GM19438 (cell line): ENCODE results near the gene SHH.
"Not testable (repeated sequence)": the region's sequence is repeated elsewhere in the genome, so short reads cannot be mapped to it uniquely, and the experiment has no call there.

Source experiments
- ATAC-seq: cut with Tn5 transposase; IDR thresholded peaks from one replicate; pipeline ENCODE4 v1.9.1; 2021; ENCODE audit warnings: low read depth; ENCODE audit not compliant: unreplicated experiment

Gene SHH

GRCh38 chr7:155843426-155844018 lies 31.3 kb upstream of the SHH start:
- ATAC-seq = no peak

GRCh38 chr7:155842496-155843265 lies 30.4 kb upstream of the SHH start:
- no peak for ATAC-seq

- no peak for ATAC-seq
Measured at GRCh38 chr7:155840909-155841308, 28.6 kb upstream of the SHH start.

GRCh38 chr7:155840262-155840885 lies 28.1 kb upstream of the SHH start:
- ATAC-seq = no peak

GRCh38 chr7:155839461-155839860 lies 27.2 kb upstream of the SHH start:
- ATAC-seq = no peak

GRCh38 chr7:155838312-155838711 lies 26.0 kb upstream of the SHH start:
- not testable (repeated sequence) for ATAC-seq

GRCh38 chr7:155837126-155837479 lies 24.8 kb upstream of the SHH start:
- no peak for ATAC-seq

- no peak for ATAC-seq
Measured at GRCh38 chr7:155836216-155837125, 24.2 kb upstream of the SHH start.

GRCh38 chr7:155835446-155836215 lies 23.4 kb upstream of the SHH start:
- ATAC-seq = no peak

GRCh38 chr7:155834486-155835048 lies 22.3 kb upstream of the SHH start:
- ATAC-seq = no peak

GRCh38 chr7:155833651-155834050 lies 21.4 kb upstream of the SHH start:
- ATAC-seq = no peak

- ATAC-seq = no peak
Measured at GRCh38 chr7:155832581-155832981, 20.3 kb upstream of the SHH start.

GRCh38 chr7:155831807-155832524 lies 19.7 kb upstream of the SHH start:
- ATAC-seq = no peak

- ATAC-seq = no peak
Measured at GRCh38 chr7:155830961-155831806, 18.9 kb upstream of the SHH start.

- no peak for ATAC-seq
Measured at GRCh38 chr7:155829796-155830470, 17.7 kb upstream of the SHH start.

GRCh38 chr7:155825336-155825735 lies 13.1 kb upstream of the SHH start:
- ATAC-seq = no peak

- no peak for ATAC-seq
Measured at GRCh38 chr7:155824227-155824886, 12.1 kb upstream of the SHH start.
